ENCODE results near the gene FFAR1. TPM values are rescaled to one million over a fixed set of nuclear protein-coding genes. Genes with fewer than 3 reads are reported as not detected.

The FFAR1 gene
- total RNA-seq, 2 experiments from 2014 or later: 9.8 to 11.4 TPM

- ChIA-PET POLR2A (interaction anchor here (0.5 kb wide), 1 partner anchor 115 kb away, joined by 6 read pairs; no protein-coding TSS in a partner anchor), CTCF (ENCODE audit: unreplicated experiment) (no interaction called here)
- no peaks in the 10 kb centered on the region for H3K4me1 ChIP-seq (ENCODE audit: insufficient read depth, low read length, poor library complexity, severe bottlenecking)
- no peaks in the 10 kb centered on the region for H3K36me3 ChIP-seq (ENCODE audit: insufficient read depth, low read length)
- no peak overlapping the region for H2AFZ ChIP-seq (ENCODE audit: low read length)
- no peak for DNase-seq (ENCODE audit: low spot score)
- no peak for TF ChIP-seq CTCF (conservative IDR thresholded peaks at IDR 0.05; ENCODE audit: low read length)
- no peak overlapping the region for H3K27ac ChIP-seq (ENCODE audit: low read depth, low read length, poor library complexity, severe bottlenecking)
- 0 out of 2 replicates have a peak, but pooled peaks cover 3% of the 10 kb centered on the region for H3K9me3 ChIP-seq (ENCODE audit: low read length)
- no peaks in the 10 kb centered on the region for H3K9me2 ChIP-seq (ENCODE audit: insufficient read depth, low read length)
- H4K20me1 ChIP-seq (ENCODE audit: insufficient read depth, low read length): no peaks in the 10 kb centered on the region
- H3K79me2 ChIP-seq (ENCODE audit: insufficient read depth, low read depth, low read length): no peaks in the 10 kb centered on the region
- no peak overlapping the region for H3K4me3 ChIP-seq (ENCODE audit: low read depth, low read length, poor library complexity, severe bottlenecking)
- H3K4me2 ChIP-seq (ENCODE audit: low read length): no peak overlapping the region
- intact Hi-C loops (cut with micrococcal nuclease; ENCODE audit: unreplicated experiment): no loop called here
- BruUV-seq (replicated peaks): no TSS peak
Observed at GRCh38 chr19:35365303-35365702, 17.6 kb downstream of the FFAR1 start.

- CTCF ChIA-PET (ENCODE audit: unreplicated experiment): no interaction called here
- POLR2A ChIA-PET: interaction anchor here (0.7 kb wide), 2 partner anchors 23 to 38 kb away, joined by 3 to 4 read pairs; no protein-coding TSS in a partner anchor
- H3K4me2 ChIP-seq (ENCODE audit: low read length): no peak overlapping the region
- no peak overlapping the region for H3K4me3 ChIP-seq (ENCODE audit: low read depth, low read length, poor library complexity, severe bottlenecking)
- no peak for TF ChIP-seq EZH2phosphoT487 (IDR thresholded peaks at IDR 0.05; ENCODE audit: borderline replicate concordance, low read depth, low read length)
- TF ChIP-seq CTCF (conservative IDR thresholded peaks at IDR 0.05; ENCODE audit: low read length): no peak
- H3K4me1 ChIP-seq (ENCODE audit: insufficient read depth, low read length, poor library complexity, severe bottlenecking): no peaks in the 10 kb centered on the region
- H3K9me3 ChIP-seq (ENCODE audit: low read length): 0 out of 2 replicates have a peak, but pooled peaks cover 3% of the 10 kb centered on the region
- H4K20me1 ChIP-seq (ENCODE audit: insufficient read depth, low read length): no peaks in the 10 kb centered on the region
- no peak overlapping the region for H3K27ac ChIP-seq (ENCODE audit: low read depth, low read length, poor library complexity, severe bottlenecking)
- no peaks in the 10 kb centered on the region for H3K79me2 ChIP-seq (ENCODE audit: insufficient read depth, low read depth, low read length)
- intact Hi-C loops (cut with micrococcal nuclease; ENCODE audit: unreplicated experiment): no loop called here
- DNase-seq (ENCODE audit: low spot score): no peak
- BruUV-seq (replicated peaks): no TSS peak
- H2AFZ ChIP-seq (ENCODE audit: low read length): no peak overlapping the region
- H3K9me2 ChIP-seq (ENCODE audit: insufficient read depth, low read length): no peaks in the 10 kb centered on the region
- no peaks in the 10 kb centered on the region for H3K36me3 ChIP-seq (ENCODE audit: insufficient read depth, low read length)
Observed at GRCh38 chr19:35368378-35368777, 20.7 kb downstream of the FFAR1 start.

GRCh38 chr19:35369522-35369921, 21.8 kb downstream of the FFAR1 start:
- BruUV-seq (replicated peaks): no TSS peak
- intact Hi-C loops (cut with micrococcal nuclease; ENCODE audit: unreplicated experiment): no loop called here
- H4K20me1 ChIP-seq (ENCODE audit: insufficient read depth, low read length): no peaks in the 10 kb centered on the region
- no peaks in the 10 kb centered on the region for H3K9me2 ChIP-seq (ENCODE audit: insufficient read depth, low read length)
- no peak for TF ChIP-seq CTCF (conservative IDR thresholded peaks at IDR 0.05; ENCODE audit: low read length)
- no peak for TF ChIP-seq EZH2phosphoT487 (IDR thresholded peaks at IDR 0.05; ENCODE audit: borderline replicate concordance, low read depth, low read length)
- H3K4me3 ChIP-seq (ENCODE audit: low read depth, low read length, poor library complexity, severe bottlenecking): no peak overlapping the region
- H3K9me3 ChIP-seq (ENCODE audit: low read length): 0 out of 2 replicates have a peak, but pooled peaks cover 3% of the 10 kb centered on the region
- H3K27ac ChIP-seq (ENCODE audit: low read depth, low read length, poor library complexity, severe bottlenecking): no peak overlapping the region
- ChIA-PET CTCF (ENCODE audit: unreplicated experiment) (no interaction called here), POLR2A (no interaction called here)
- H3K79me2 ChIP-seq (ENCODE audit: insufficient read depth, low read depth, low read length): no peaks in the 10 kb centered on the region
- DNase-seq (ENCODE audit: low spot score): no peak
- H3K4me2 ChIP-seq (ENCODE audit: low read length): no peak overlapping the region
- H3K4me1 ChIP-seq (ENCODE audit: insufficient read depth, low read length, poor library complexity, severe bottlenecking): no peaks in the 10 kb centered on the region
- no peak overlapping the region for H2AFZ ChIP-seq (ENCODE audit: low read length)
- H3K36me3 ChIP-seq (ENCODE audit: insufficient read depth, low read length): no peaks in the 10 kb centered on the region
